SKM-1 (cell line): ENCODE measurements around the gene ASB4.

ENCODE experiments used
- DNase-seq: peaks from one replicate; lab custom pipeline; 2025; ENCODE audit not compliant: unreplicated experiment; lab: John Stamatoyannopoulos, UW

ASB4 gene

GRCh38 chr7:95525503-95525902, 39.8 kb downstream of the ASB4 start:
- DNase-seq = no peak

GRCh38 chr7:95526128-95526738, 40.5 kb downstream of the ASB4 start:
- DNase-seq = no peak

- peak; percentile 69 for DNase-seq
Observed at GRCh38 chr7:95527033-95527775, 41.5 kb downstream of the ASB4 start.

GRCh38 chr7:95527776-95528250, 42.1 kb downstream of the ASB4 start:
- no peak for DNase-seq

DNA sequence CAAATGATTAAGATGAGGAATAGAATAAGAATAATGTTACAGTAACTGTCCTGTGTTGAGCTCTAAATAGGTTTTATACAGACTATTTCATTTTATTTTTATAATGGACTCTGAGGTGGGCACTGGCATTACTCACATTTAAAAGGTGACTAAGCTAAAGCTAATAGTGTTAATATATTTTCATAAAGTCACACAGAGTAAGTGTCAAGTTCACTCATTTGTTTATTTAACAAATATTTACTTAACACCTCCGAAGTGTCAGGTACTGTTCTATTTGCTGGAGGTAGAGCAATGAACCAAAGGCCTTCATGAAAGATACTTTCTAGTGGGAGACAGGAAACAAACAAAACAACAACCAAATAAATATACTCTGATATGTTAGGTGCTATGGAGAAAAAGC, 44.0 kb downstream of the ASB4 start:
- DNase-seq = no peak

- no peak for DNase-seq
Observed at GRCh38 chr7:95530881-95531280, 45.1 kb downstream of the ASB4 start.

- DNase-seq = no peak
Observed at GRCh38 chr7:95531605-95532219, 46.0 kb downstream of the ASB4 start.

DNA sequence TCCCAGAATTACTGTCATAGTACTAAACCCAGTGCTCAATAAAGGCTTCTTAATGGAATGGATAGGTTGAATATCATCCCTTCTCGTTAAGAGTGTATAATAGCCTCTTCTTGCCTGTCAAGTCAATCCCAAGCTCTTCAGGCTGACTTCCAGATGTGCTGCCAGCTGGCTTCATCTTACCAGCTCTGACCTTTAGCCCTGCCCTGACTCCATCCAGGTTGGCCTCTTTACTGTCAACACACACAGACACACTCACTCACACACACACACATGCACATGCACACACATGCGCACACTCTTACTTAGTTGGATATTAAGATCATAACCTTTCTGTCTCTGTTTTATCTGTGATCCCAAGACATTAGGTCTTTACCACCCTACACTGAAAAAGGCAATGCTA, 49.1 kb downstream of the ASB4 start:
- no peak for DNase-seq

GRCh38 chr7:95535662-95536061, 49.9 kb downstream of the ASB4 start:
- no peak for DNase-seq

DNA sequence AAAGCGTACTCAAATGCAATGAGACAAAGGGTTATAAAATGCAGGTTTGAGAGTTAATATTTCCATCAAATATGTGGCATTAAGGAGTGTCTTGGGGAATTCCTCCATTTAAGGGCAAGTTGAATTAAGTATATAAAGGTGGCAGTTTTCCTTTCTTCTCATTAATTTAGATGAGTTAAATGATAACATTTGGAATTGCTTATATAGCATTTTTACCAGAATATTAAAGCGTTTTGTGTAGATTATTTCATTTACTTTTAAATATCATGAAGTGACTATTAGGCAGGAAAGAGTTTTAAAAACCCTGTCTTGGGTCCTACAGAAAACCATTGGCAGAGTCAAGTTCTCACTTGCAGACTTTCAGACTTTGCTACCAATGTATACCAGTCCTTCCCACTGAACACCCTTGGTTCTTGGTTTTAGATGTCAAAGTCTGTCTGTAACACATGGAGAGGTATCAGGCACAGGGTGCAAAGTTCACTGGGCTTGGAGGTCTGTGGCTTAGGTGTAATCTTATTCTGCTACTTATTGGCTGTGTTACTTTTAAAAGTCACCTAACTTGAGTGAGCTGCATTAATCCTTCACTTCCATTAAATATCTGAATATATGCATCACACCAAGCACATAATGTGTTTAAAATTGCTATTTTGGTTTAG, 51.0 kb downstream of the ASB4 start:
- DNase-seq = no peak

GRCh38 chr7:95537468-95537867, 51.7 kb downstream of the ASB4 start:
- DNase-seq = no peak

- DNase-seq = no peak
Observed at GRCh38 chr7:95539426-95539825, 53.7 kb downstream of the ASB4 start.

DNA sequence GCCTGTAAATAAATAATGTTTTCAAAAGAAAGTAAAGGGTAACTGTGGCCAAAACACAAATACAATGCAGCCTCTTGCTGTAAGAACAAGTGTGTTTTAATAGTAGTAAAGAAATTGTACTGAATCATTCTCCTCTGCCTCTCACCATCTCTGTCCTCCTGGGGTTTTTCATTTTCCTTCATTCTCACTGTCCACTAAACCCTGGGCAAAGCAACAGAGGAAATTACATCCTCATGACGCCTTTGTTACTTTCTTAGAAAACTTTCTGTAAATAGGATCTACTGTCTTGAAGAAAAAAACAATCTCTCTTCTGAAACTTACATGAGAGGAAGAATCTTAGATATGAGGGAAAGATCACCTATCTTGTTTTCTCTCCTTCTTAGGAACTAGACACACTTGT, 54.6 kb downstream of the ASB4 start:
- DNase-seq = no peak

DNA sequence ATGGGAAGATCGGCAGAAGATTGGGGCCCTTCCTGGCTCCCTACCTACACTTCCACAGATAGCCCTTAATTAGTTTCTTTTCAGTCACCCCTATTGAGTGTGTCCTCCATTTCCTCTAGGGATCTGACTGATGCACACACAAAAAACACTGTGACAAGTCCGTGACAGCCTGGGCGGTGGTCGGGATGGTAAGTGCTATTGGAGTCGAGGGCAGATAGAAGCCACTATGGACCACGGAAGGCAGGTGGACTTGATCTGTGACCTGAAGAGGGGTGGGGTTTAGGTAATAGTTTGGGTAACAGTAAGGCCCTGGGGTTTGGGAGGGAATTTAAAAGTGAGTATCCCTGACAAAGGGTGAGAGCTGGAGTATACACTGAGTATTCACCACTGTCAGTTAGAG, 57.6 kb downstream of the ASB4 start:
- no peak for DNase-seq

GRCh38 chr7:95544171-95544570, 58.4 kb downstream of the ASB4 start:
- no peak for DNase-seq

DNA sequence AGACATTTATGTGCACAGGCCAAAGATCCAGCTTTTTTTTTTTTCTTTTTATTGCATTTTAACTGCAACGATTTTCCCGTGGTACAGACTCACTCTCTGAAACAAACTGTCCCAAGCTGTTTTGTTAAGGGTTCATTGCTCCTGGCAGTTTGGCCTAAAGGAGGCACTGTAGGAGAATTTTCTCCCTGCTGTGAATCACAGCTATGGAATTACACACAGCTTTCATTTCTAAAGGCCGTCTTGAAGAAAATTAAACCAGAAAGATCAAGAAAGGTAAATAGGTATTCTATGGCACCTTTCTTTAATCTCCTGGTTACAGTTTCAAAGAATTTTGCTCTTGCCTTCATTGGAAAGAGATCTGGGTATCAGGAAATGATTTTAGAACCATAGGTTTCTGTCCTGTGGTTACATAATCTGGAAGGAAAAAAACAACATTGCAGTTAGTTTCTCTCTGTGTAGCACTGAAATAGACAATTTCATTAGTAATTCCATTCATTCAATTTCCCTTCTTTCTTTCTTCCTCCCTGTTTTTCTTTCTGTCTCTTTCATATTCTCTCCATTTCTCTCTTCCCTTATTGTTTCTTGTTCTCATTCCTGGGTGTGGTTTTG, 59.4 kb downstream of the ASB4 start:
- DNase-seq = no peak

GRCh38 chr7:95545673-95546072, 59.9 kb downstream of the ASB4 start:
- DNase-seq = no peak

DNA sequence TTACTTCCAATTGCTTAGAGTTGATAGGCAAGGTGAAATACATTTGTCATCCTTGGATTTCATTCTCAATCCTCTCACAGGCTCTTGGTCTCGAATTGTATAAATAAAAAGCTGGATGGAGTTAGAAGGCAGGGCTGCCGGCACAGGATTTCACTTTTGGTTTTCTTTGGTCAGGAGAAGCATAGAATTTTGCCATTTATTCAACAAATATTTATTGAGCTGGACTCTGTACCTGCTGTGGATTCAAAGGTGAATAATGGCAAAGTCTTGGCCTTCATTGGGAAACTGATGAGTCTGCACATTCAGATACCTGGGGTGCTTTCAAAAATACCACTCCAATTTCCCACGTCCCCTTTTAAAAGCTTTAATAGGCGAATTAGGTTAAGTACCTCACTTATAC, 60.9 kb downstream of the ASB4 start:
- no peak for DNase-seq

GRCh38 chr7:95547361-95548348, 61.9 kb downstream of the ASB4 start:
- no peak for DNase-seq

DNA sequence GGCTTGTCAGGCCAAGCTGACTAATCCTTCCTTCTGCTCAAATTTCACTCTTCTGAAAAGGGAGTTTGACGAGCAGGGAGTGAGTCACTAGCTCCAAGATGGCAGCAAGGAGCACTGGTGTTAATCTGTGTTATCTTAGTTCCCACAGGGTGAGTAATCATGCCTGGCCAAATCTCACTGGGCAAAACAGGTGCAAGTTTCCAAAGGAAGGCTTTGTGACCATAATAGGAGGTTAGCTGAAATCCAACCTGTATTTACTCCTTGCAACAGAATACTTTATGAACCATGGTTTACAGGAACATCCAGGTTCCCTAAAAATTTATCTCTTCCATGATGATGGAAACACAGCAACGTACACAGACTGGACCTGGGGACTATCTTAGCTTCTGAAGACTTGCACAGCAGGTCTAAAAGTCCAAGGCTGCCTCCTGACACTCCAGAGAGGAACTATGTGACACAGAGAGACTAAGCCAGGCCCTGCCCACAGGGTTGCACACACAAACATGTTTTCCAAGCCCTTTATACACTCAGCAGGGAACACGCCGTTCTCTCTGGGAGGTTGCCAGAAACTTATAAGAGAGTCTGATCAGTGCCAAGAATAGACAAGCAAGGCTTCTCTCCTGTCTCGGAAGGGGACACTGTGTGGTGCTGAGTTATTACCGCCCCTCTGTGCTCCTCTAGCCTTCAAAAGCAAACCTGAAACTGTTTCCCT, 64.2 kb downstream of the ASB4 start:
- no peak for DNase-seq
